Measurements from ENCODE around the gene KAZN. TPM values are rescaled to one million over a fixed set of nuclear protein-coding genes. Genes with fewer than 3 reads are reported as not detected.

Gene KAZN
- polyA plus RNA-seq, 3 donors, result 35.5 to 42.8 (median 41.2) TPM

- DNase-seq, result no peak
Observed at GRCh38 chr1:15155888-15156741, 557.6 kb downstream of the KAZN start.

- DNase-seq, result no peak
Observed at GRCh38 chr1:15156807-15157380, 558.4 kb downstream of the KAZN start.

- no peak for DNase-seq
Observed at GRCh38 chr1:15157524-15158399, 559.3 kb downstream of the KAZN start.

- DNase-seq, result no peak
Observed at GRCh38 chr1:15158506-15159165, 560.2 kb downstream of the KAZN start.

GRCh38 chr1:15159166-15159555 is 560.7 kb downstream of the KAZN start:
- DNase-seq, result no peak

GRCh38 chr1:15160626-15161025 is 562.1 kb downstream of the KAZN start:
- no peak for DNase-seq

- no peak for DNase-seq
Observed at GRCh38 chr1:15167386-15167785, 568.9 kb downstream of the KAZN start.

All from renal pelvis (tissue), 4 donors.